Measurements from ENCODE around the gene IMPACT. TPM values are rescaled to one million over a fixed set of nuclear protein-coding genes. Genes with fewer than 3 reads are reported as not detected.

IMPACT gene
- total RNA-seq, 2 donors from 2014 or later, result 19.0 to 27.6 TPM

GRCh38 chr18:24432618-24433017 lies 6.1 kb downstream of the IMPACT start:
- Mint-ChIP-seq H3K4me3 (no peak overlapping the region), H3K36me3 (ENCODE audit: insufficient read depth in 2 of 2) (no peaks in the 10 kb centered on the region)

GRCh38 chr18:24436939-24437338 lies 10.5 kb downstream of the IMPACT start:
- peaks cover 0 to 5% of the 10 kb centered on the region in 2 donors for H3K36me3 Mint-ChIP-seq (ENCODE audit: insufficient read depth in 2 of 2)

More at GRCh38 chr18:24432618-24433017, 6.1 kb downstream of the IMPACT start:
- no peaks in the 10 kb centered on the region for H3K27me3 Mint-ChIP-seq (ENCODE audit: low read depth)
- no peaks in the 10 kb centered on the region for H3K9me3 Mint-ChIP-seq
- no peak overlapping the region for H3K27ac Mint-ChIP-seq
- ATAC-seq (replicated peaks in 1 of 2) (no peak), DNase-seq (no peak)
- peaks cover 15% of the 10 kb centered on the region for H3K4me1 Mint-ChIP-seq (ENCODE audit: low read depth)

GRCh38 chr18:24443870-24444269 lies 17.4 kb downstream of the IMPACT start:
- no peak overlapping the region for H3K27ac Mint-ChIP-seq
- peaks cover 2 to 13% of the 10 kb centered on the region in 2 donors for H3K36me3 Mint-ChIP-seq (ENCODE audit: insufficient read depth in 2 of 2)
- no peak for ATAC-seq (replicated peaks in 1 of 2)

More at GRCh38 chr18:24436939-24437338, 10.5 kb downstream of the IMPACT start:
- H3K4me1 Mint-ChIP-seq (ENCODE audit: low read depth), result peaks cover 8% of the 10 kb centered on the region
- H3K9me3 Mint-ChIP-seq, result no peaks in the 10 kb centered on the region
- H3K27me3 Mint-ChIP-seq (ENCODE audit: low read depth), result no peaks in the 10 kb centered on the region
- no peak overlapping the region for H3K27ac Mint-ChIP-seq
- no peak for DNase-seq
- ATAC-seq (replicated peaks in 1 of 2), result no peak
- no peak overlapping the region for H3K4me3 Mint-ChIP-seq

GRCh38 chr18:24446453-24446852 lies 20.0 kb downstream of the IMPACT start:
- Mint-ChIP-seq H3K27me3 (ENCODE audit: low read depth) (no peaks in the 10 kb centered on the region), H3K9me3 (no peaks in the 10 kb centered on the region), H3K4me3 (no peak overlapping the region), H3K4me1 (ENCODE audit: low read depth) (peaks cover 5% of the 10 kb centered on the region), H3K27ac (no peak overlapping the region), H3K36me3 (ENCODE audit: insufficient read depth in 2 of 2) (peaks cover 2 to 11% of the 10 kb centered on the region in 2 donors)
- ATAC-seq (replicated peaks in 1 of 2) (no peak), DNase-seq (no peak)

More at GRCh38 chr18:24443870-24444269, 17.4 kb downstream of the IMPACT start:
- DNase-seq, result no peak
- Mint-ChIP-seq H3K27me3 (ENCODE audit: low read depth) (no peaks in the 10 kb centered on the region), H3K4me3 (no peak overlapping the region), H3K4me1 (ENCODE audit: low read depth) (peaks cover 5% of the 10 kb centered on the region), H3K9me3 (no peaks in the 10 kb centered on the region)

DNA sequence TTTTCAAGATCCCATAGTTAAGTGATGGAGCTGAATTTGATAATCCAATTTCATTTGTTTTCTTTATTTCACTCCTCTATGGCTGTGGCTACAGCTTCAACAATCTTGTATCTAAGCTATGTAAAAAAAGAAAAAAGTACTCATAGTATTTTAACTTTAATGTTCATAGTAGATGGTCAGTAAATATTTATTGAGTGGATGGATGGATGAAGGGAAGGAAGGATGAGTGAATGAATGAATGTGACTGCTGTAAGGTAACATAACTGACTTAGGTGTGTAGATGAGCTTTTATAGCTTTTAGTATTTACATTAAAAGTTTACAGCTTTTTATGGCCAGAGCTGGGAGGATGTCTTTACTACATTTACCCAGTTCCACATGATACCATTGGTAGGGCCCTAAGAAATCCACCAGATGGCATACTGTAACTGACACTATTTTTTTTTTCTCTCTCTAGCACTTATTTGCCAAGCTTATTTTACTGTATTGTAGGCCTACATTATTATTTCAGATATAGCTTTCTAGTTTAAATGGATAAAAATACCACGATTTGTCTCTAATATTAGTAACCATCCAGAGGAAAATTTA lies 20.6 kb downstream of the IMPACT start:
- Mint-ChIP-seq H3K27ac (no peak overlapping the region), H3K4me1 (ENCODE audit: low read depth) (peaks cover 5% of the 10 kb centered on the region), H3K36me3 (ENCODE audit: insufficient read depth in 2 of 2) (peaks cover 2 to 11% of the 10 kb centered on the region in 2 donors), H3K27me3 (ENCODE audit: low read depth) (no peaks in the 10 kb centered on the region), H3K9me3 (no peaks in the 10 kb centered on the region), H3K4me3 (no peak overlapping the region)
- DNase-seq, result no peak
- no peak for ATAC-seq (replicated peaks in 1 of 2)

DNA sequence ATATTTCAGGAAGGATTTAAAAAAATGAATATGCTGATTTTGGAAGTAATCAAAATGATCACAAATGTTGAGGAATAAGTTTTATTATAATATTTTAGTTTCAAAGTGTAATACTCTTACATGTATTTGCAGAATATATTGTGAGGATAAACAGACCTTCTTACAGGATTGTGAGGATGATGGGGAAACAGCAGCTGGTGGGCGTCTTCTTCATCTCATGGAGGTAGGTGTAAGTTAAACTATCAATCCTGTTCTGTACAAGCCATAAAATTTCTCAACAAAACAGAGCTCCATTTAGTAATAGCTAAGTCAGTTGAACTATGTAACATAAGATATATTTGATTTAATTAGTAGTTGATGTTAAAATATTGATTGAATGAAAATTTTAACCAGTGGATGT lies 21.5 kb downstream of the IMPACT start:
- Mint-ChIP-seq H3K36me3 (ENCODE audit: insufficient read depth in 2 of 2) (peaks cover 2 to 11% of the 10 kb centered on the region in 2 donors), H3K27me3 (ENCODE audit: low read depth) (no peaks in the 10 kb centered on the region)

DNA sequence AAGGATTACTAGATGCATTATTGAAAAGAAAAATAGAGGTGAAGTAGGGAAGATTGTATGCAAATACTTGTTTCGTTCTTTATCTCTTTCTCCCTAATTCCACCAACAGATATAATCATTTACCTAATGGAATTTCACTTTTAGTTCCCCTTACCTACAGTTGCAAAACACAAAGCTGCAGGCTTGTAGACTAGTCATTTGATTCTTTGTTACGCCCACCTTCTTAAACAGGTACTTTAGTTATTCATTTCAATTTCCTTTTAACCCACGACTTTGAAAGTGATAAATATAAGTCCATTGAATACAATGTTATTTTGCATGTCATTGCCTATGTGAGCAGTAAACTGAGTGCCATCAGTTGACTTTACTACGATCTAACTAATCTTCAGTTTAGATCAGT lies 30.1 kb downstream of the IMPACT start:
- Mint-ChIP-seq H3K9me3 (no peaks in the 10 kb centered on the region), H3K27me3 (ENCODE audit: low read depth) (peaks cover under 1% of the 10 kb centered on the region), H3K4me1 (ENCODE audit: low read depth) (peaks cover 13% of the 10 kb centered on the region), H3K36me3 (ENCODE audit: insufficient read depth in 2 of 2) (peaks cover 0 to 3% of the 10 kb centered on the region in 2 donors), H3K4me3 (peak overlapping the region in 1 of 2 donors; percentile 36), H3K27ac (no peak overlapping the region)
- DNase-seq (no peak), ATAC-seq (replicated peaks in 1 of 2) (peak; percentile 69 to 85)

More for the DNA sequence above, 21.5 kb downstream of the IMPACT start:
- ATAC-seq (replicated peaks in 1 of 2) (no peak), DNase-seq (no peak)
- Mint-ChIP-seq H3K9me3 (no peaks in the 10 kb centered on the region), H3K4me1 (ENCODE audit: low read depth) (peaks cover 5% of the 10 kb centered on the region), H3K4me3 (no peak overlapping the region), H3K27ac (no peak overlapping the region)

- no peak overlapping the region for H3K27ac Mint-ChIP-seq
- H3K4me3 Mint-ChIP-seq, result no peak overlapping the region
- peaks cover 0 to 3% of the 10 kb centered on the region in 2 donors for H3K36me3 Mint-ChIP-seq (ENCODE audit: insufficient read depth in 2 of 2)
- DNase-seq, result no peak
- peaks cover 10% of the 10 kb centered on the region for H3K27me3 Mint-ChIP-seq (ENCODE audit: low read depth)
- no peaks in the 10 kb centered on the region for H3K9me3 Mint-ChIP-seq
- no peak for ATAC-seq (replicated peaks in 1 of 2)
- H3K4me1 Mint-ChIP-seq (ENCODE audit: low read depth), result peaks cover 13% of the 10 kb centered on the region
Measured at GRCh38 chr18:24459772-24460171, 33.3 kb downstream of the IMPACT start.

- Mint-ChIP-seq H3K9me3 (no peaks in the 10 kb centered on the region), H3K4me1 (ENCODE audit: low read depth) (peaks cover 13% of the 10 kb centered on the region), H3K27ac (peak within 1 kb of the TSS; percentile 71), H3K27me3 (ENCODE audit: low read depth) (peaks cover 16% of the 10 kb centered on the region), H3K36me3 (ENCODE audit: insufficient read depth in 2 of 2) (peaks cover 0 to 3% of the 10 kb centered on the region in 2 donors), H3K4me3 (peak within 1 kb of the TSS in 1 of 2 donors; percentile 22)
- no peak for DNase-seq
- ATAC-seq (replicated peaks in 1 of 2), result peak in 1 of 2 donors; percentile 51
Measured at GRCh38 chr18:24460388-24460787, 33.9 kb downstream of the IMPACT start, which contains the start of gene HRH4. Gene HRH4 (plus strand): TSS chr18:24460637. CDS start chr18:24460729, 92 bp downstream.

- Mint-ChIP-seq H3K9me3 (no peaks in the 10 kb centered on the region), H3K27me3 (ENCODE audit: low read depth) (peaks cover 21% of the 10 kb centered on the region), H3K27ac (no peak overlapping the region), H3K4me3 (peak overlapping the region in 1 of 2 donors; percentile 17), H3K4me1 (ENCODE audit: low read depth) (peaks cover 4% of the 10 kb centered on the region), H3K36me3 (ENCODE audit: insufficient read depth in 2 of 2) (peaks cover 0 to 3% of the 10 kb centered on the region in 2 donors)
- DNase-seq (no peak), ATAC-seq (replicated peaks in 1 of 2) (no peak)
Measured at GRCh38 chr18:24461996-24462395, 35.5 kb downstream of the IMPACT start.

- Mint-ChIP-seq H3K27ac (peak overlapping the region; percentile 5), H3K4me3 (peak overlapping the region in 1 of 2 donors; percentile 17), H3K9me3 (no peaks in the 10 kb centered on the region), H3K36me3 (ENCODE audit: insufficient read depth in 2 of 2) (peaks cover 0 to 3% of the 10 kb centered on the region in 2 donors), H3K4me1 (ENCODE audit: low read depth) (no peaks in the 10 kb centered on the region), H3K27me3 (ENCODE audit: low read depth) (peaks cover 26% of the 10 kb centered on the region)
- ATAC-seq (replicated peaks in 1 of 2) (no peak), DNase-seq (no peak)
Measured at GRCh38 chr18:24462838-24463775, 36.6 kb downstream of the IMPACT start.

GRCh38 chr18:24465486-24465885 lies 39.0 kb downstream of the IMPACT start:
- Mint-ChIP-seq H3K9me3 (no peaks in the 10 kb centered on the region), H3K4me3 (no peak overlapping the region), H3K27me3 (ENCODE audit: low read depth) (peaks cover 26% of the 10 kb centered on the region), H3K4me1 (ENCODE audit: low read depth) (no peaks in the 10 kb centered on the region), H3K27ac (no peak overlapping the region), H3K36me3 (ENCODE audit: insufficient read depth in 2 of 2) (no peaks in the 10 kb centered on the region)
- DNase-seq (no peak), ATAC-seq (replicated peaks in 1 of 2) (no peak)

- Mint-ChIP-seq H3K27ac (no peak overlapping the region), H3K9me3 (no peaks in the 10 kb centered on the region), H3K4me1 (ENCODE audit: low read depth) (no peaks in the 10 kb centered on the region), H3K27me3 (ENCODE audit: low read depth) (peaks cover 24% of the 10 kb centered on the region), H3K36me3 (ENCODE audit: insufficient read depth in 2 of 2) (no peaks in the 10 kb centered on the region), H3K4me3 (peak overlapping the region in 1 of 2 donors; percentile 13)
- DNase-seq (no peak), ATAC-seq (replicated peaks in 1 of 2) (peak in 1 of 2 donors; percentile 53)
Measured at GRCh38 chr18:24466771-24467170, 40.3 kb downstream of the IMPACT start.

All from activated T-cell treated with anti-CD3 and anti-CD28 coated beads, Interleukin-2, amount 50 U/mL, for 72 hours (primary cell).